Measurements from ENCODE around the gene PML. TPM values are rescaled to one million over a fixed set of nuclear protein-coding genes. Genes with fewer than 3 reads are reported as not detected.

PML gene
- total and polyA plus RNA-seq, 9 of the 15 experiments (the other 6 are each of a cell fraction or from before 2014, with no cell fraction given): 5.0 to 50.7 (median 10.1) TPM

- peaks cover 0 to 29% of the 10 kb centered on the region in 2 experiments; a peak in 3 of 5 replicates for H3K27me3 ChIP-seq (ENCODE audit: control insufficient read depth in 2 of 2, insufficient read depth in 2 of 2, low read length in 2 of 2)
- H3K36me3 ChIP-seq (ENCODE audit: control insufficient read depth, insufficient read depth, low read length): no peaks in the 10 kb centered on the region
- 25% methylated on average over 11 of the region's 11 CpGs for WGBS (ENCODE audit: insufficient coverage, low coverage, missing lambda C conversion rate)
- H3K4me1 ChIP-seq (replicated peaks in 1 of 2; ENCODE audit: control insufficient read depth in 2 of 2, insufficient read depth in 2 of 2, low read length in 2 of 2): peaks cover 0 to 13% of the 10 kb centered on the region in 2 experiments; a peak in 3 of 5 replicates
- no peak overlapping the region for H2AFZ ChIP-seq (ENCODE audit: low read depth, low read length)
- no peaks in the 10 kb centered on the region for H3K9me1 ChIP-seq (ENCODE audit: control insufficient read depth, insufficient read depth, low read length)
- no peak overlapping the region for H3K4me2 ChIP-seq (ENCODE audit: insufficient read depth, low read length)
- TF ChIP-seq, protein P1, sequence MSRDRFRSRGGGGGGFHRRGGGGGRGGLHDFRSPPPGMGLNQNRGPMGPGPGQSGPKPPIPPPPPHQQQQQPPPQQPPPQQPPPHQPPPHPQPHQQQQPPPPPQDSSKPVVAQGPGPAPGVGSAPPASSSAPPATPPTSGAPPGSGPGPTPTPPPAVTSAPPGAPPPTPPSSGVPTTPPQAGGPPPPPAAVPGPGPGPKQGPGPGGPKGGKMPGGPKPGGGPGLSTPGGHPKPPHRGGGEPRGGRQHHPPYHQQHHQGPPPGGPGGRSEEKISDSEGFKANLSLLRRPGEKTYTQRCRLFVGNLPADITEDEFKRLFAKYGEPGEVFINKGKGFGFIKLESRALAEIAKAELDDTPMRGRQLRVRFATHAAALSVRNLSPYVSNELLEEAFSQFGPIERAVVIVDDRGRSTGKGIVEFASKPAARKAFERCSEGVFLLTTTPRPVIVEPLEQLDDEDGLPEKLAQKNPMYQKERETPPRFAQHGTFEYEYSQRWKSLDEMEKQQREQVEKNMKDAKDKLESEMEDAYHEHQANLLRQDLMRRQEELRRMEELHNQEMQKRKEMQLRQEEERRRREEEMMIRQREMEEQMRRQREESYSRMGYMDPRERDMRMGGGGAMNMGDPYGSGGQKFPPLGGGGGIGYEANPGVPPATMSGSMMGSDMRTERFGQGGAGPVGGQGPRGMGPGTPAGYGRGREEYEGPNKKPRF (IDR thresholded peaks at IDR 0.05; ENCODE audit: low read depth, low read length): no peak
- TF ChIP-seq RBM22 (IDR thresholded peaks at IDR 0.05; ENCODE audit: low read depth, low read length, poor library complexity, severe bottlenecking) (no peak), MYBL2 (IDR thresholded peaks at IDR 0.05; ENCODE audit: low read depth) (no peak), MYBL2 (CRISPR knock-in tag; IDR thresholded peaks at IDR 0.05; ENCODE audit: borderline replicate concordance) (no peak), NELFE (IDR thresholded peaks at IDR 0.05; ENCODE audit: insufficient read depth, insufficient read length) (no peak), TAF9B (IDR thresholded peaks at IDR 0.05; ENCODE audit: partially characterized antibody) (no peak), ETS2 (tag; IDR thresholded peaks at IDR 0.05; ENCODE audit: borderline replicate concordance, poor library complexity, severe bottlenecking) (no peak), EGR1 (conservative IDR thresholded peaks at IDR 0.05) (no peak), CREB1 (IDR thresholded peaks at IDR 0.05) (no peak), CREB1 (CRISPR knock-in tag; IDR thresholded peaks at IDR 0.05) (no peak), U2AF1 (optimal IDR thresholded peaks at IDR 0.05; ENCODE audit: low read depth, low read length) (no peak), TAF7 (tag; IDR thresholded peaks at IDR 0.05) (no peak), NCOA2 (IDR thresholded peaks at IDR 0.05; ENCODE audit: partially characterized antibody in 2 of 2) (no peak), ARID1B (IDR thresholded peaks at IDR 0.05) (no peak), KAT2B (IDR thresholded peaks at IDR 0.05; ENCODE audit: low read depth, low read length) (no peak), E2F6 (IDR thresholded peaks at IDR 0.05; ENCODE audit: borderline replicate concordance in 1 of 2, extremely low read depth in 1 of 2, insufficient read depth in 1 of 2, insufficient read length in 1 of 2, low read depth in 1 of 2, low read length in 1 of 2, poor library complexity in 1 of 2, severe bottlenecking in 1 of 2) (no peak)
- TF ChIP-seq, protein P2, sequence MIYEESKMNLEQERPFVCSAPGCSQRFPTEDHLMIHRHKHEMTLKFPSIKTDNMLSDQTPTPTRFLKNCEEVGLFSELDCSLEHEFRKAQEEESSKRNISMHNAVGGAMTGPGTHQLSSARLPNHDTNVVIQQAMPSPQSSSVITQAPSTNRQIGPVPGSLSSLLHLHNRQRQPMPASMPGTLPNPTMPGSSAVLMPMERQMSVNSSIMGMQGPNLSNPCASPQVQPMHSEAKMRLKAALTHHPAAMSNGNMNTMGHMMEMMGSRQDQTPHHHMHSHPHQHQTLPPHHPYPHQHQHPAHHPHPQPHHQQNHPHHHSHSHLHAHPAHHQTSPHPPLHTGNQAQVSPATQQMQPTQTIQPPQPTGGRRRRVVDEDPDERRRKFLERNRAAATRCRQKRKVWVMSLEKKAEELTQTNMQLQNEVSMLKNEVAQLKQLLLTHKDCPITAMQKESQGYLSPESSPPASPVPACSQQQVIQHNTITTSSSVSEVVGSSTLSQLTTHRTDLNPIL (CRISPR knock-in tag; IDR thresholded peaks at IDR 0.05): no peak
- DNase-seq (ENCODE audit: extremely low read depth in 1 of 4, low spot score in 3 of 4) (peak in 1 of 4 experiments; percentile 11), ATAC-seq (no peak), FAIRE-seq (no peak)
- H3K4me3 ChIP-seq: no peak overlapping the region
- H4K20me1 ChIP-seq (replicated peaks; ENCODE audit: control insufficient read depth, insufficient read depth, low read length): peaks cover 28% of the 10 kb centered on the region
- in situ Hi-C loops (cut with MboI): no loop called here
- H3K9me3 ChIP-seq (replicated peaks; ENCODE audit: control insufficient read depth, insufficient read depth, low read depth, low read length): no peaks in the 10 kb centered on the region
- CTCF ChIA-PET (ENCODE audit: low intra/inter-chr PET ratio): interaction anchor here (0.6 kb wide), 1 partner anchor 148 kb away, joined by 5 read pairs; no protein-coding TSS in a partner anchor
- H3K9ac ChIP-seq (ENCODE audit: insufficient read depth in 1 of 2, low read depth in 2 of 2, low read length in 2 of 2): no peak overlapping the region
- no peak overlapping the region for H3K27ac ChIP-seq (ENCODE audit: extremely low read depth, low read depth, low read length)
- POLR2A ChIA-PET: interaction anchor here (1.4 kb wide), 1 partner anchor 32 kb away, joined by 3 read pairs; no protein-coding TSS in a partner anchor
- no TSS peak for BruUV-seq (replicated peaks)
- H3K79me2 ChIP-seq (ENCODE audit: control insufficient read depth, insufficient read depth, low read length): no peaks in the 10 kb centered on the region
- intact Hi-C loops (cut with micrococcal nuclease): no loop called here
These were observed 48.3 kb downstream of the PML start for GRCh38 chr15:74042603-74043424.

Measured in K562 (cell line).